ENCODE measurements around the gene TBC1D32.
"Not testable (repeated sequence)": the region's sequence is repeated elsewhere in the genome, so short reads cannot be mapped to it uniquely, and the experiment has no call there.

Gene TBC1D32, protein sequence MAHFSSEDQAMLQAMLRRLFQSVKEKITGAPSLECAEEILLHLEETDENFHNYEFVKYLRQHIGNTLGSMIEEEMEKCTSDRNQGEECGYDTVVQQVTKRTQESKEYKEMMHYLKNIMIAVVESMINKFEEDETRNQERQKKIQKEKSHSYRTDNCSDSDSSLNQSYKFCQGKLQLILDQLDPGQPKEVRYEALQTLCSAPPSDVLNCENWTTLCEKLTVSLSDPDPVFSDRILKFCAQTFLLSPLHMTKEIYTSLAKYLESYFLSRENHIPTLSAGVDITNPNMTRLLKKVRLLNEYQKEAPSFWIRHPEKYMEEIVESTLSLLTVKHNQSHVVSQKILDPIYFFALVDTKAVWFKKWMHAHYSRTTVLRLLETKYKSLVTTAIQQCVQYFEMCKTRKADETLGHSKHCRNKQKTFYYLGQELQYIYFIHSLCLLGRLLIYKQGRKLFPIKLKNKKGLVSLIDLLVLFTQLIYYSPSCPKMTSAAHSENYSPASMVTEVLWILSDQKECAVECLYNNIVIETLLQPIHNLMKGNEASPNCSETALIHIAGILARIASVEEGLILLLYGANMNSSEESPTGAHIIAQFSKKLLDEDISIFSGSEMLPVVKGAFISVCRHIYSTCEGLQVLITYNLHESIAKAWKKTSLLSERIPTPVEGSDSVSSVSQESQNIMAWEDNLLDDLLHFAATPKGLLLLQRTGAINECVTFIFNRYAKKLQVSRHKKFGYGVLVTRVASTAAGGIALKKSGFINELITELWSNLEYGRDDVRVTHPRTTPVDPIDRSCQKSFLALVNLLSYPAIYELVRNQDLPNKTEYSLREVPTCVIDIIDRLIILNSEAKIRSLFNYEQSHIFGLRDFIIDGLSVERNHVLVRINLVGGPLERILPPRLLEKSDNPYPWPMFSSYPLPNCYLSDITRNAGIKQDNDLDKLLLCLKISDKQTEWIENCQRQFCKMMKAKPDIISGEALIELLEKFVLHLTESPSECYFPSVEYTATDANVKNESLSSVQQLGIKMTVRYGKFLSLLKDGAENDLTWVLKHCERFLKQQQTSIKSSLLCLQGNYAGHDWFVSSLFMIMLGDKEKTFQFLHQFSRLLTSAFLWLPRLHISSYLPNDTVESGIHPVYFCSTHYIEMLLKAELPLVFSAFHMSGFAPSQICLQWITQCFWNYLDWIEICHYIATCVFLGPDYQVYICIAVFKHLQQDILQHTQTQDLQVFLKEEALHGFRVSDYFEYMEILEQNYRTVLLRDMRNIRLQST

DNA sequence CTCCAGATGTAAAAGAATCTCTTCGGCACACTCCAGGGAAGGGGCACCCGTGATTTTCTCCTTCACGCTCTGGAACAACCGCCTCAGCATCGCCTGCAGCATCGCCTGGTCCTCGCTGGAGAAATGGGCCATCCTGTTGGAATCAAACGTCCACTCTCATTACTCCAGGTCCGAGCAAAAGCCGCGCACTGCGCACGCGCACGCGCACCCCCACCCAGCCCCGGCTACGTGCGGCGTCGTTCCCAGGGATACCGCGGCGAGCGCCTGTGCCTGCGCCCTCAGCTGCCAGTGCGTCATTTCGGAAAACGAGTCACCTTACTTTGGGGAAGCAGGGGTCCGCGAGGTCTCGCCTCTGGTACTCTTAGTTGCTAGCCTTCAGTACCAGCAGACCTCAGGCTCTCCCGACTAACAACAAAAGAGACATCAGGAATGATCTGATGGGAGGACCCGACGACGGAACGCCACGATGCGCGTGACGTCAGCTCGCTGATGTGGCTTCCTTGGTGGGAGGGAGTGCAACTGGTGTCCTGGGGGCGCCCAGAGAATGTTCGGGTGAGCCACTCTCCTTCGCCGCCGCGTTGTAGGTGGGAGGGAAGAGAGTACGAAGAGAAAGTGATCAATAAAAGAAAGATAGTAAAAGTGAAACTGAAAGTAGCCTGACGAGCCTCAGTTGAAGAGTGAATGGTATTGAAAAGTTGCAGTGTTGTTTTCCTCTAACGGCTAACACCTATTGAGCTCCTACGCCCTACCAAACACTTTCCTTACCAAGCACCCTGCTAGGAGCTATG, at the start of gene TBC1D32:
Gene TBC1D32 (minus strand): TSS at position 182 of the 788 bp plus-strand sequence. CDS start 50 bp downstream, at position 132.
- DNase-seq, result peak; percentile 88

DNA sequence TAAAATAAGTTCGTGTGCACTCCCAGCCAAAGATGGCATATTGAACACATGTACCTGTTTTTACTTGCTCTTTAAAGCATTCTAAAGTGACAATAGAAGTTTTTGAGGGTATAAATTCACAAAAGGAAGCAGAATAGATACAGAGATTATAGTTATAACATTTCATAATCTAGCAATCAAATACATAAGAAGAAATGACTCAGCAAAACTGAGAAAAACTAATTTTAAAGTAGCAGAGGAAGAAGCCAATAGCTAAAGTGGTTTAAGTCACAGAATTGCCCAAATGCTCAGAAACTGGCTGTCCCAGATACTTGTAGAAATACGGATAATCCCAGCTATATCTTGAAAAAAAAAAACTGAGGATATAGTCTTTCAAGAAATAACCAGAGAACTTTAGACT, 49.2 kb upstream of the TBC1D32 start:
- no peak for DNase-seq

DNA sequence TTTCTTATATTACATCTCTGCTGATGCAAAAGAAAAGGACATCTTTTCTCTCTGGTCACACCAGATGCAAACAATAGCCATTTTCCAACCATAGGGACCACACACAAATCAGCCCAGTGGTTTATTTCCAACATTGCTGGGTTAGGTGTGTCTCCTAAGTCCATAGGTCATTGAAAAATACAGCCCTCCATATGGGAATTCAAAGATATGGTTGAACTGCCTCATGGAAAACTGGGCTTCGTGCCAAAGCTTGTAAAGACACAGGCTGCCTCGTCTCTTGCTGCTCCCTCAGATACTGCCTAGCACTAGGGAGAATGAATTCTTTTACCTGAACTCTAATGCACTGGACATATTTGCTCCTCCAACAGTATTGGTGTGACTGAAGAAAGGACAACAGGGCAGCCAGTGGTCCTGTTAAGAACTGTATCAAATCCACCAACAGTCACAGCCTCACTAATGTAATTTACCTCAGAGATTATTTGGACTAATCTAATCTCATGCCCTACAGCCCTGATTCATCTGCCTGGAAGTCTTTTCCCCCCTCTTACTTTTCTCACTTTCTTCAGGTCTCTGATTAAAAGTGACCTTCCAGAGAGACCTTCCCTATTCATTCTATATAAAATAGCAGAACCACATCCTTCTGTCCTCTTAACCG, 48.3 kb upstream of the TBC1D32 start:
- no peak for DNase-seq

DNA sequence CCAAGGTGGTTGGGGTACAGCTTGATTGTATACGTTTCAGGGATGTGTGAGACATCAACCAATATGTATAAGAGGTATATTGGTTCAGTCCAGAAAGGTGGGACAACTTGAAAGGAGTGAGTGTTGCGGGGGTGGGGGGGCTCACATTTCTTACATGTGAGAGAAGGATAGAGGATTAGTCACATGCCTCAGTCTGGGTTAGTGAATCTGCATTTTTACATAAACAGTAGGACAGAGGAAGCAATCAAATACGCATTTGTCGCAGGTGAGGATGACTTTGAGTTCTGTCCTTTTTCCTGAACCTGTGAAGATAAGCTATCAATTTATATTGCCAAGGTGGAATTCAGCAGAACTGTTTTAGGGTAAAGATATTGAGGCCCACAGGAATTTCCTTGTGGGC, 42.1 kb upstream of the TBC1D32 start:
- DNase-seq, result no peak

DNA sequence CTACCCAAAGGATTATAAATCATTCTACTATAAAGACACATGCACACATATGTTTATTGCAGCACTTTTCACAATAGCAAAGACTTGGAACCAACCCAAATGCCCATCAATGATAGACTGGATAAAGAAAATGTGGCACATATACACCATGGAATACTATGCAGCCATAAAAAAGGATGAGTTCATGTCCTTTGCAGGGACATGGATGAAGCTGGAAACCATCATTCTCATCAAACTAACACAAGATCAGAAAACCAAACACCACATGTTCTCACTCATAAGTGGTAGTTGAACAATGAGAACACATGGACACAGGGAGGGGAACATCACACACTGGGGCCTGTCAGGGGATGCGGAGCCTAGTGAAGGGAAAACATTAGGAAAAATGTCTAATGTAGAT, 39.9 kb upstream of the TBC1D32 start:
- not testable (repeated sequence) for DNase-seq

DNA sequence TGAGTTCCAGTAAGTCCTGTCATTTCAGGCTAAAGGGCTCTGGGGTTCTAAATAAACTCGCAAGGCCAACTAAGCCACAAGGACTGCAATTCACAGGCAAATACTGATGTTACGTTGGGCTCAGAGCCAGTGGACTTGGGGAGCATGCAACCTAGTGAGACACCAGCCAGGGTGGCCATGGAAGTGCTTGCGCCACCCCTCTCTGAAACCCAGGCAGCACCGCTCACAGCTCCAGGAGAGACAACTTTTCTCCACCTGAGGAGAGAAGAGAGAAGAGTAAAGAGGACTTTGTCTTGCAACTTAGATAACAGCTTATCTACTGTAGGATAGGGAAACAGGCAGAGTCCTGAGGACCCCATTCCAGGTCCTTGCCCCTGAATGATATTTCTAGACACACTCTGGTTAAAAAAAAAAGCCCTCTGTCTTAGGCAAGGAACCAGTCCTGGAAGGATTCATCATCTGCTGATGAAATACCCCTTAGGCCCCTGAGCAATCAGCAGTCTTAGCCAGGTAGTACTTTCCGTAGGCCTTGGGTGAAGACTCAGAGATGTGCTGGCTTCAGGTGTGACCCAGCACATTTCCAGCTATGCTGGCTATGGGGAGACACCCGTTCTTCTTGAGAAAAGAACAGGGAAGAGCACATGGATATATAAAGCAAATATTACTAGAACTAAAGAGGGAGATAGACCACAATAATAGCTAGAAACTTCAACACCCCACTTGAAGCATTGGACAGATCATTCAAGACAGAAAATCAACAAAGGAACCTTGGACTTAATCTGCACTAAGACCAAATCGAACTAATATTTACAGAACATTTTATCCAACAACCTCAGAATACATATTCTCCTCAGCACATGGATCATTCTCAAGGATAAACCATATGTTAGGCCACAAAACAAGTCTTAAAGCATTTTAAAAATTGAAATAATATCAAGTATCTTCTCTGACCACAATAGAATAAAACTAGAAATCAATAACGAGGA, 31.5 kb upstream of the TBC1D32 start:
- no peak for DNase-seq

DNA sequence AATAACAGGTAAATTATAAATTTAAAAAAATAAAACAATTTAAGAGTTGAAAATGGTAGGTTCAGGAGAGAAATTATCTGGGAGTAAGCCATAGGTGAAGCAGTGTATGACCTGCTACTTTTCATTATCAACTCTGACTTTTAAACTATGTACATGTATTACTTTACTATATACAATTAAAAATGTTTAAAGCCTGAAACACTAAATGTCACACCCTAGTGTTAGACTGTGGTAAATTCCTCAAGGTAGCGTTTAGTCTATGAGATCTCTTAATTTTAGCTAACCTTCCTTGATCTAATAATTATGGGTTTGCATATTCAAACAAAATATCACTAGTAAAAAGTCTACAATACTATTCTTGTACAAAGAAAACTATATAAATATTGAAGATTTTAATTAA, 22.3 kb upstream of the TBC1D32 start:
- DNase-seq, result no peak

DNA sequence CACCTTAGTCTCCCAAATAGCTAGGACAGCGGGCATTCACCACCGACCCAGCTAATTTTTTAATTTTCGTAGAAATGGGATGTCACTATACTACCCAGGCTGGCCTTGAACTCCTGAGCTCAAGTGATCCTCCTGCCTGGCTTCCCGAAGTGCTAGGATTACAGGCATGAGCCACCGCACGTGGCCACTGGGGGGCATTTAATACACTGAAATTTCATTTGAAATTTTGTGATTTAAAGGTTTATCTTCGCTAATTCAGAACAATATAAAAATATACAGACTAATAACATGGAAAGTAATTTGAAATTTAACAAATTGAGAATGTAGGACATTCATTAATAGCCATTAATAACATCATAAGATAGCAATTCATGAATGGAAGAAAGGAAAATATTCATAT, 20.5 kb upstream of the TBC1D32 start:
- no peak for DNase-seq

DNA sequence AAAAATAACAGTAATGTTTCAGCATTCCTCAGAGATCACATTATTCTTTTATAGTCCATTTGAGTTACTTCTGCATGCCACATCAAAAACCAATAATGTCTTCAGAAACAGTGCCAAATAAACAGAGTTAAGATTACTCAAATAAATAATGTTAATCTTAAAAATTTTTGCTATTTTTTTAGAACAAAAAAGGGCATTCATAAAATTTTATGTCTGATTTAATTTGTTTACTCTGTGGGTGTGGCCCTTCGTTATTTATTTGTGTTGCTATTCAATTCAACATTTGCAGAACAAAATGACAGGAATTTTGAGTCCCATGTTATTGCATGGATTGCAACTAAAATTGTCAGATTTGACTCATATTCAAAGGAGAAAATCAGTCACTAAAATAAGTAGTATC, 18.7 kb upstream of the TBC1D32 start:
- no peak for DNase-seq

DNA sequence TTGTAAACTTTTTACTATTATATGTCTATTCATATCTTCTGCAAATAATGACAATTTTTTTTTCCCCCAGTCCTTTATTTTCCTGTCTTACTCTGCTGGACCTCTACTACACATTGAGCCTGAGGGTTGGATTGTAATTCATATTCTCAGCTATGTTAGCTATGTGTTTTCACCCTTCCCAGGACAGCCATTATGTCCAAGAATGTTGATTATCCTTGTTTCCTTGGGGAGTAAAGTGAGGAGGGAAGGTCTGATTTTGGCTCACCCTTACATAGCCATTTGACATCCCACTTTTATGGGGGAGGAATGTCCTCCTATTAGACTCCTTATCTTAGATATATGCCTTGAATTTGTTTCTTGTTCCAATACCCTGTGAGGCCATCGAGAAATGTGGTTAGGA, 17.6 kb upstream of the TBC1D32 start:
- DNase-seq, result no peak

DNA sequence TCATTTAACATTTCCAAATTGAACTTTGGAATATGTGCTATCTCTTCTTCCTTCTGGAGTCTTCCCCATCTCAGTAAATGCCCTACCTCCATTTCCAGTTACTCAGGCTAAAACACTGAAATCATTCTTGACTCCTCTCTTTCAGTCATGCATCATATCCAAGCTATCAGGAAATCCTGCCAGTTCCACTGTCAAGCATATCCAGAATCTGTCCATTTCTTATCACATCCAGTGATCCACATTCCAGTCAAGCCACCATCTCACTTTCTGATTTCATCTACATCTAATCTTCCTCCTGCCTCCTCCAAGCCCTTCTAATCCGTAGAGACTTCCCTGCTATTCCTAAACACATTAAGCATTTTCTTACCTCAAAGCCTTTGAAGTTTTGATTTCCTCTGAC, 15.3 kb upstream of the TBC1D32 start:
- DNase-seq, result no peak

DNA sequence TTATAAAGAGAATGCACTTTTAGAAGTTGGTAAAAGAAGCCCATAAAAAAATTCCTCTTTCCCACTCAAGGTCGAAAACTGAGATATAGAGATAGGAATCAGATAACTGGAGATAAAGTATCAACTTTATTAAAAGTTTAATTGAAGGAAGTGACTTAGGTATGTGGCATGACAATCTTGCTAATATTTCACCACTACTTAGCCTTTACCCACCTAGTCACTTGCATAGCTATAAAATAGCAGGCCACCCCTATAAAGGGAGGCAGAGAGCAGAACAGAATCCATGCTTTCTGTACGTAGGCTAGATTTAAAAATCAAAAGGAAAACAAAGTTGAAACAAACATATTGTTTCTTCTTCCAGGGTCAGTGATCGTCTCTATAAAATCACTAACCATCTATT, 13.2 kb upstream of the TBC1D32 start:
- no peak for DNase-seq

DNA sequence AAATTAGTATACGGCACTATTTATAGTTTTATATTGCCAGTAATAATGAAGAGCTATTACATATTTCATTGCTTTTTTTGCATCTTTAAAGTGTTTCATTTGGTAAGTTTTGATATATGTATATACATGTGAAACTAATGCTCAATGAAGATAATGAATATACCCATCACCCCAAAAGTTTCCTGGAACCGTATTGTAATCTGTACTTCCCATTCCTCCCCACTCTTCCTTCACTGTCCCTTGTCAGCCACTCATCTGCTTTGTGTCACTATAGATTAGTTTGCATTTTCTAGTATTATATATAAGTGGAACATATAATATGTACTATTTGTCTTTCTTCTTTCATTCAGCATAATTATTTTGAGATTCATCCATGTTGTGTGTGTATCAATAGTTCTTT, 10.3 kb upstream of the TBC1D32 start:
- no peak for DNase-seq

DNA sequence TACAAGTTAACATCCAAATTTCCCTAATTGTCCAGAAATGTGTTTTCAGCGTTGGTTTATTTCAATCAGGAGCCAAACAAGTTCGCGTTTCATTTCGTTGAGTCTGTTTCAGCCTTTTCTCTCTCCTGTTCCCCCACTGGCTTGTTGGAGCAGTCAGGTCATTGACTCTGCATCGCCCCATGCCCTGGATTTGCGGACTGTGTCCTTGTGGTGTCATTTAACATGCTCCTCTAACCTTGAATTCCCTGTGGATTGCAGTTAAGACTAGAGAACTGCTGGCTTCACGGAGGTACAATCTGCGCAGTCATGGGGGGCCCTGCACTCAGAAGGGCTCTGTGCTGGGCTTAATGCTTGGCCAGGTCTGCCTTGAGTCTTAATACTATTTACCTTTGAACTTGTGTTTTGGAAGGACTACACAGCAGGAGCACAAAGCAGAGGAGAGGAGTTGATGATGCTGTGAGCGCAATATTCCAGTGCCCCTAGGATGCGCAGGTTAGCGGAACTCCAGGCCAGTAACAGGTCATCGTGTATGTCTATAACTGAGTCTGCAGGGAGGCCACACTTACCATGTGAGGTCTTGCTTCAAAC, 5.5 kb upstream of the TBC1D32 start:
- DNase-seq, result no peak

DNA sequence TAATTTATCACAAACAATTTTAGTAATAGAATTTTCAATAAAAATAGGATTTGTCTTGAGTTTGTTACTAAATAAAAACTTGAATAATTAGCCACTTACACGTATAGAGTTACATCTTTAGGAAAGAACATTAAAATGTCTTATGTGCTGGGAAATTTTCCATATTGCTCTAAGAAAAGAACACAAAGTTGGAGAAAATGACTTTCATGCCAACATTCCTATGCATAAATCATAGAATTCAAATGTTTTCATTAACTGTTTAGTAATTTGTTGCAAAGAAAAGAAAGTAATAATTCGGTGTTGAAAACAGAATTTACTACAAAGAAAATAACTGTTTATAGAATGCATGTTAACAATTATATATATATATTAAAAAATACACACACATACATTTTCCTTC, 4.7 kb upstream of the TBC1D32 start:
- DNase-seq, result no peak

DNA sequence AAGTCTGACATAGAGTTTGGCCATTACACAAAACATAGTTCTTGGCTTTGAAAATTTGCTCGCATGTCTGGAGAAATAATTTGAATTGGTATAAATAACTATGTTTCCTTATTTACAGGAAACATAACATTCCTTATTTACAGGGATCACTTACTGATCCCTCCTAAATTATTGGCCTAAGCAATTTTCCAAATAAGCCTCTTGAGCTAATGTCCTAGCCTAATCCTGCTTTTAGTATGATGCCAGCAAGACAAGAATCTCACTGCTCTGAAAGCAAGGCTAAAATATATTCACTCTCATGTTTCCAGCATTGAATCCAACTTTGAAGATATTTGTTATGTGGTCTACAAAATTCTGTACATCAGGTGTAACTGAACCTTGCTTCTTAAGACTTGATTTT, 4.1 kb upstream of the TBC1D32 start:
- no peak for DNase-seq

DNA sequence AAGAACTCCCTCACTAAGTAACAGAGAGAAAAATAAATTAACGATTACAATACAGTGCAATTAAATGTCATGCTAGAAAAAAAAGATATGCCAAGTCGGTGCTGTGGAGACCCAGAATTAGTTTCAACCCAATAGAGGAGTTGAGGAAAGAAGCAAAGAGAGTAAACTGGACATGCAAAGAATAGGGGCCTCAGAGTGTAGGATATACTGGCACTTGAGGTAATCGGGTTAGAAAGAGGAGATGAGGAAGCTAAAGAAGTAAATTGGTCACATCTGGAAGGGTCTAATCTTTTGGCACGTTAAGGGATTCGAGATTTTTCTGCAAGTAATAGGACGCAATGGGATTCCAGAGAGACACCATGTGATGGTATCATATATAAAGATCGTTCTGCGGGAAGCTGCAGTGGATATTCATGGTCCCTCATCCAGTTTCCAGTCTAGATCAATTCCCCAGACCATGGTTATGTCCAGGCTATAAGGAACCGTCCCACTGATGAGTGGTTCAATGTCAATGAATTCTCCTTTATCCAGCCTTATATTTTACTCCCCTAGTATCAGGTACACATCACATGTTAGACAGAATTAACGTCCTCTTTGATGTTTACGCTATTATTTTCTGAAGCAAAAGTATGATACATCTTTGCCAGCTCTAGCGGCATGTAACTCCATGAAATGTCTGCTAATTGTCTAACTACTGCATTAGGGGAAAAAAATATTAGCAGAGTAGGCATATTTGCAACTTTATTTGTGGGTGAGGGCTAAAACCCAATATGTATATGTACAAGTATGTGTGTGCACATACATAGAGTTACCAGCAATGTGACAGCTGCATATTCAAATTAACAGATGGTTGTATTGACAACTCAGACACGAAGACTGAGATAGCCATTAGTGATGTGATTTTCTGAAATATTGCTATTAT, 1.1 kb upstream of the TBC1D32 start:
- no peak for DNase-seq

DNA sequence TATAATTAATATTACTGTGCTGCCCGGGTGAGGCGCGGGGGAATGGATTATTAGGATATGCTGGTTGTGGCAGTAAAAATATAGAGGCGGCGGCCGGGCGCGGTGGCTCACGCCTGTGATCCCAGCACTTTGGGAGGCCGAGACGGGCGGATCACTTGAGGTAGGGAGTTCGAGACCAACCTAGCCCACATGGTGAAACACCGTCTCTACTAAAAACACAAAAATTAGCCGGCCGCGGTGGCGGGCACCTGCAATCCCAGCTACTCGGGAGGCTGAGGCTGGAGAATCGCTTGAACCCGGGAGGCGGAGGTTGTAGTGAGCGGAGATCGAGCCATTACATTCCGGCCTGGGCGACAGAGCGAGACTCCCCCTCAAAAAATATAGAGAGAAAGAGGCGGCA, 586 bp downstream of the TBC1D32 start:
- not testable (repeated sequence) for DNase-seq

DNA sequence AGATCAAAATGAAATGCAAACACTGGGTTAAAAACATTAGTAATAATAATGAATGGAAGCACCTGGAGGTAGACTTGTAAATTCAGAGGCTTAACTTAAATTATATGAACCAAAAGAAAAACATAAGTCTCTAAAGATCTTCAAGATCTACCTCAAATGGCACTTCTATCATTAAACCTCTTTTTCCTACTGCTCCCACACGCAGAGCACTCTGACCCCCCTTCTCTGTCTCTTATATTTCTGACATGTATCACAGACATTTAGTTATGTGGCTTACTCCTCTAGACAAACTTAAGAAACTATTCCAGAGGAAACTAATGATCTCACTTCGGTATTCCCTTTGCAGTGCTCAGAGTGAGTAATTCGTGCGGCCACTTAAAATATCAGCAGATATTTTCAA, 1.1 kb downstream of the TBC1D32 start:
- DNase-seq, result no peak
